NT2/D1 (cell line): ENCODE data around the gene YEATS2.

Experiments
- DNase-seq: peaks from one replicate; pipeline ENCODE4 v3.0.0-alpha.2; 2011; ENCODE audit warnings: low read depth, low spot score
- H3K27me3 ChIP-seq: 2 replicates; pipeline ENCODE4 v1.6.0; 2011; ENCODE audit warnings: mild to moderate bottlenecking; ENCODE audit not compliant: insufficient read length, insufficient read depth
- H3K36me3 ChIP-seq: 2 replicates; pipeline ENCODE4 v1.6.1; 2011; ENCODE audit warnings: mild to moderate bottlenecking, low read length, mixed read lengths; ENCODE audit not compliant: insufficient read depth, insufficient read length
- H3K4me1 ChIP-seq: 2 replicates; pipeline ENCODE4 v1.5.1; 2011; ENCODE audit not compliant: insufficient read depth, insufficient read length
- H3K4me3 ChIP-seq: 2 replicates; pipeline ENCODE4 v1.5.1; 2011; ENCODE audit warnings: low read depth; ENCODE audit not compliant: insufficient read length
- H3K9ac ChIP-seq: 2 replicates; pipeline ENCODE4 v1.6.0; 2011; ENCODE audit warnings: low read depth; ENCODE audit not compliant: insufficient read length
- H3K9me3 ChIP-seq: 2 replicates; pipeline ENCODE4 v1.5.1; 2011; ENCODE audit warnings: mild to moderate bottlenecking, low read length; ENCODE audit not compliant: insufficient read depth
- SUZ12 ChIP-seq: IDR thresholded peaks from 2 replicates; pipeline ENCODE4 v1.6.1; 2011; ENCODE audit not compliant: insufficient read length, insufficient read depth; ENCODE audit errors: extremely low read depth
- YY1 ChIP-seq: IDR thresholded peaks from 2 replicates; pipeline ENCODE4 v1.6.1; 2011; ENCODE audit not compliant: insufficient read length, insufficient read depth
- ZNF274 ChIP-seq: IDR thresholded peaks from 2 replicates; pipeline ENCODE4 v1.6.1; 2011; ENCODE audit warnings: mild to moderate bottlenecking, low read depth, low read length

Gene YEATS2

GRCh38 chr3:183837894-183838293 is 140.3 kb downstream of the YEATS2 start:
- Histone ChIP-seq H3K36me3 (peaks cover 73% of the 10 kb centered on the region), H3K4me3 (no peak overlapping the region), H3K4me1 (no peaks in the 10 kb centered on the region), H3K27me3 (no peaks in the 10 kb centered on the region), H3K9me3 (no peaks in the 10 kb centered on the region), H3K9ac (no peak overlapping the region)
- DNase-seq: no peak
- TF ChIP-seq SUZ12 (no peak), YY1 (no peak), ZNF274 (no peak)

- Histone ChIP-seq H3K27me3 (no peaks in the 10 kb centered on the region), H3K9me3 (no peaks in the 10 kb centered on the region), H3K4me3 (no peak overlapping the region), H3K9ac (no peak overlapping the region), H3K4me1 (no peaks in the 10 kb centered on the region), H3K36me3 (peaks cover 72% of the 10 kb centered on the region)
- DNase-seq: no peak
- no peak for TF ChIP-seq SUZ12
- no peak for TF ChIP-seq YY1
These were observed 142.2 kb downstream of the YEATS2 start for GRCh38 chr3:183839751-183840150.

GRCh38 chr3:183844606-183845005 is 147.0 kb downstream of the YEATS2 start:
- DNase-seq: no peak
- Histone ChIP-seq H3K4me3 (no peak overlapping the region), H3K9ac (no peak overlapping the region), H3K4me1 (no peaks in the 10 kb centered on the region), H3K9me3 (no peaks in the 10 kb centered on the region), H3K27me3 (no peaks in the 10 kb centered on the region), H3K36me3 (peaks cover 77% of the 10 kb centered on the region)
- TF ChIP-seq SUZ12 (no peak), YY1 (no peak), ZNF274 (no peak)

- Histone ChIP-seq H3K9ac (no peak overlapping the region), H3K4me3 (no peak overlapping the region), H3K27me3 (no peaks in the 10 kb centered on the region), H3K9me3 (no peaks in the 10 kb centered on the region), H3K4me1 (no peaks in the 10 kb centered on the region), H3K36me3 (peaks cover 75% of the 10 kb centered on the region)
- no peak for DNase-seq
- TF ChIP-seq YY1: no peak
- no peak for TF ChIP-seq ZNF274
- no peak for TF ChIP-seq SUZ12
These were observed 147.5 kb downstream of the YEATS2 start for GRCh38 chr3:183845090-183845489.

GRCh38 chr3:183845608-183846288 is 148.2 kb downstream of the YEATS2 start:
- H3K36me3 ChIP-seq: peaks cover 75% of the 10 kb centered on the region
- H3K4me3 ChIP-seq: no peak overlapping the region
- no peak overlapping the region for H3K9ac ChIP-seq
- no peaks in the 10 kb centered on the region for H3K9me3 ChIP-seq
- no peaks in the 10 kb centered on the region for H3K4me1 ChIP-seq
- no peak for DNase-seq
- TF ChIP-seq YY1 (no peak), ZNF274 (no peak), SUZ12 (no peak)
- no peaks in the 10 kb centered on the region for H3K27me3 ChIP-seq

GRCh38 chr3:183854318-183855035 is 156.9 kb downstream of the YEATS2 start:
- TF ChIP-seq YY1 (no peak), ZNF274 (no peak), SUZ12 (no peak)
- no peaks in the 10 kb centered on the region for H3K9me3 ChIP-seq
- no peak overlapping the region for H3K9ac ChIP-seq
- DNase-seq: no peak
- peaks cover 69% of the 10 kb centered on the region for H3K36me3 ChIP-seq
- H3K27me3 ChIP-seq: no peaks in the 10 kb centered on the region
- H3K4me1 ChIP-seq: no peaks in the 10 kb centered on the region
- H3K4me3 ChIP-seq: no peak overlapping the region

GRCh38 chr3:183857863-183858262 is 160.3 kb downstream of the YEATS2 start:
- no peak for DNase-seq
- no peak overlapping the region for H3K9ac ChIP-seq
- H3K36me3 ChIP-seq: peaks cover 79% of the 10 kb centered on the region
- H3K27me3 ChIP-seq: no peaks in the 10 kb centered on the region
- no peak overlapping the region for H3K4me3 ChIP-seq
- no peaks in the 10 kb centered on the region for H3K9me3 ChIP-seq
- TF ChIP-seq YY1: no peak
- no peak for TF ChIP-seq ZNF274
- TF ChIP-seq SUZ12: no peak
- H3K4me1 ChIP-seq: no peaks in the 10 kb centered on the region
